ENCODE measurements around the gene MCFD2.
A peak's percentile ranks its signal among the peaks of the same experiment; 100 is the strongest.

MCFD2 gene

DNA sequence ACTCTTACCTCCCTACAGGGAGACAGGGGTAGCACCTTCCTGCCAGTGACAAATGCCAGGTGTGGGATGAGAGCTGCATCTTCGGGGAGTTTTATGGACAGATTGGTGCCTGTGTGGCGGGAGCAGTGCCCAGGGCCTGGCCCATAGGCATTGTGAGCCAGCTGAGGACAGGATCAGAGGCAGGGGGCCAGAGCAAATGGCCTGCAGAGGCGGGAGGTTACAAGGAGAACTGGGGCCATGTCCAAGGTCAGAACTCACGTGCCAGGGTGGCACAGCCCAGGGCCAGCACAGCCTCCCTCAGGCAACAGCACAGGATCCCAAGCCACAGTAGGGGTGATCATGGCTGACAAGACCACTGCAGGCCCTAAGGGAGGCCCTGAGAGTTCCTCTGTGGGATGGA is 40.2 kb upstream of the MCFD2 start:
- no peak overlapping the region for H3K9ac ChIP-seq (ENCODE audit: low read length)
- H4K20me1 ChIP-seq (ENCODE audit: insufficient read depth, low read length): peaks cover 6% of the 10 kb centered on the region; the same call in 1 of the 2 replicates

DNA sequence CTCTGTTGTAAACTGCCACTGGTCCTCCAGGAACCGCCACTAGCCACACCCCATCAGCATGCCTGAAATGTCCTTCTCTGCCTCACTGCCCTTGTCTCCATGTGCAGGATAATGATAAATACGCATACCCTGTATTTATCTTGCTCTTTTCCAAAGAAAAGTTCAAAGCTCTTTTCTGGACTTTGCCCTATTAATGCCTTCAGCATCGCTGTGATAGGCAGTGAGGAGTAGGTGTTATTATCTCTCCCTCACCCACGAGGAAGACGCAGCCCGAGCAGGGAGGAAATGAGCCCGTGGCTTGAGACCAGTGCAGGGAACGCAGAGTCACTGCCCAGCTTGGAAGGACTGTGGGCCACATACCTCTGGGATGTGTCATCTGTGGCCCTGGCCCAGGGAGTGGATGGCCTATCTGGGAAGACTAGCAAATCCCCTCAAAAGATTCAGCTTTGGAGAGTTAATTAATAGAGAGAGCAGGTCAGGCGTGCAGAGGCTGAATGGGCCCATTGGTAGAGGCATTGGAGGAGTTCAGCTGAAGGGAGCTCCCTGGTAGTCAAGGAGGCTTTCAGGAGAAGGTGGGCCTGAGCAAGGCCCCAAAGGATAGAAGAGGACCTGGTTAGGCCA is 39.5 kb upstream of the MCFD2 start:
- Histone ChIP-seq H3K9me3 (ENCODE audit: insufficient read depth, low read length) (no peaks in the 10 kb centered on the region), H3K27me3 (ENCODE audit: low read depth, low read length) (no peaks in the 10 kb centered on the region), H3K79me2 (ENCODE audit: low read length) (peaks cover 13% of the 10 kb centered on the region), H3K36me3 (replicated peaks; ENCODE audit: low read depth, low read length) (peaks cover 61% of the 10 kb centered on the region), H3K9ac (ENCODE audit: low read length) (no peak overlapping the region), H3K4me1 (ENCODE audit: low read length) (peaks cover 18% of the 10 kb centered on the region), H4K20me1 (ENCODE audit: insufficient read depth, low read length) (peaks cover 9% of the 10 kb centered on the region), H3K27ac (ENCODE audit: low read length) (no peak overlapping the region), H3K4me3 (ENCODE audit: low read length) (no peak overlapping the region), H3K4me2 (ENCODE audit: low read length) (no peak overlapping the region), H2AFZ (ENCODE audit: low read depth, low read length) (no peak overlapping the region)
- no peak for TF ChIP-seq EZH2phosphoT487 (IDR thresholded peaks at IDR 0.05; ENCODE audit: low read depth)
- TF ChIP-seq, protein P1, sequence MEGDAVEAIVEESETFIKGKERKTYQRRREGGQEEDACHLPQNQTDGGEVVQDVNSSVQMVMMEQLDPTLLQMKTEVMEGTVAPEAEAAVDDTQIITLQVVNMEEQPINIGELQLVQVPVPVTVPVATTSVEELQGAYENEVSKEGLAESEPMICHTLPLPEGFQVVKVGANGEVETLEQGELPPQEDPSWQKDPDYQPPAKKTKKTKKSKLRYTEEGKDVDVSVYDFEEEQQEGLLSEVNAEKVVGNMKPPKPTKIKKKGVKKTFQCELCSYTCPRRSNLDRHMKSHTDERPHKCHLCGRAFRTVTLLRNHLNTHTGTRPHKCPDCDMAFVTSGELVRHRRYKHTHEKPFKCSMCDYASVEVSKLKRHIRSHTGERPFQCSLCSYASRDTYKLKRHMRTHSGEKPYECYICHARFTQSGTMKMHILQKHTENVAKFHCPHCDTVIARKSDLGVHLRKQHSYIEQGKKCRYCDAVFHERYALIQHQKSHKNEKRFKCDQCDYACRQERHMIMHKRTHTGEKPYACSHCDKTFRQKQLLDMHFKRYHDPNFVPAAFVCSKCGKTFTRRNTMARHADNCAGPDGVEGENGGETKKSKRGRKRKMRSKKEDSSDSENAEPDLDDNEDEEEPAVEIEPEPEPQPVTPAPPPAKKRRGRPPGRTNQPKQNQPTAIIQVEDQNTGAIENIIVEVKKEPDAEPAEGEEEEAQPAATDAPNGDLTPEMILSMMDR (IDR thresholded peaks at IDR 0.05; ENCODE audit: low read depth, low read length): no peak

More for the DNA sequence above, 40.2 kb upstream of the MCFD2 start:
- Histone ChIP-seq H3K79me2 (ENCODE audit: low read length) (peaks cover 6% of the 10 kb centered on the region; the same call in 1 of the 2 replicates), H2AFZ (ENCODE audit: low read depth, low read length) (no peak overlapping the region), H3K27ac (ENCODE audit: low read length) (no peak overlapping the region), H3K9me3 (ENCODE audit: insufficient read depth, low read length) (no peaks in the 10 kb centered on the region), H3K4me1 (ENCODE audit: low read length) (peaks cover 11% of the 10 kb centered on the region), H3K4me3 (ENCODE audit: low read length) (no peak overlapping the region), H3K27me3 (ENCODE audit: low read depth, low read length) (no peaks in the 10 kb centered on the region), H3K4me2 (ENCODE audit: low read length) (no peak overlapping the region), H3K36me3 (replicated peaks; ENCODE audit: low read depth, low read length) (peaks cover 61% of the 10 kb centered on the region)
- no peak for TF ChIP-seq EZH2phosphoT487 (IDR thresholded peaks at IDR 0.05; ENCODE audit: low read depth)

DNA sequence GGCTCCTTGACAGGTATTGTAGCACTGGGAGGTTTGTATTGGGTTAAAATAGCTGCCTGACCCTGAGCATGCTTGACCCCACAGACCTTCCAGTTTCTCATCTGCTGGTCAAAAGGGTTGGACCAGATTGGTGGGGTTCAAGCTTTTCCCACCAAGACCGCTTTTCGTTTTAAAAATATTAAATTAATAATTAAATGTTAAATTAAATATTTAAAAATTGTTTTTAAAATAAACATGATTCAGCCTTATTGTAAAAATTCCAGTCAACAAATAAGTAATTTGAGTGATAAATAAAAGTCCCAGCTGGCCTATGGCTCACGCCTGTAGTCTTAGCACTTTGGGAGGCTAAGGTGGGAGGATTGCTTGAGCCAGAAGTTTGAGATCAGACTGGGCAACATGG is 36.6 kb upstream of the MCFD2 start:
- no peaks in the 10 kb centered on the region for H3K9me3 ChIP-seq (ENCODE audit: insufficient read depth, low read length)
- TF ChIP-seq, protein P1 (IDR thresholded peaks at IDR 0.05; ENCODE audit: low read depth, low read length): no peak
- TF ChIP-seq EZH2phosphoT487 (IDR thresholded peaks at IDR 0.05; ENCODE audit: low read depth): no peak
- H3K79me2 ChIP-seq (ENCODE audit: low read length): peaks cover 42% of the 10 kb centered on the region
- H3K4me2 ChIP-seq (ENCODE audit: low read length): no peak overlapping the region
- no peak overlapping the region for H3K9ac ChIP-seq (ENCODE audit: low read length)
- no peak overlapping the region for H2AFZ ChIP-seq (ENCODE audit: low read depth, low read length)
- no peaks in the 10 kb centered on the region for H3K27me3 ChIP-seq (ENCODE audit: low read depth, low read length)
- H3K36me3 ChIP-seq (replicated peaks; ENCODE audit: low read depth, low read length): peaks cover 39% of the 10 kb centered on the region
- H3K4me1 ChIP-seq (ENCODE audit: low read length): peaks cover 25% of the 10 kb centered on the region
- no peak overlapping the region for H3K27ac ChIP-seq (ENCODE audit: low read length)
- H4K20me1 ChIP-seq (ENCODE audit: insufficient read depth, low read length): peaks cover 12% of the 10 kb centered on the region
- H3K4me3 ChIP-seq (ENCODE audit: low read length): no peak overlapping the region

DNA sequence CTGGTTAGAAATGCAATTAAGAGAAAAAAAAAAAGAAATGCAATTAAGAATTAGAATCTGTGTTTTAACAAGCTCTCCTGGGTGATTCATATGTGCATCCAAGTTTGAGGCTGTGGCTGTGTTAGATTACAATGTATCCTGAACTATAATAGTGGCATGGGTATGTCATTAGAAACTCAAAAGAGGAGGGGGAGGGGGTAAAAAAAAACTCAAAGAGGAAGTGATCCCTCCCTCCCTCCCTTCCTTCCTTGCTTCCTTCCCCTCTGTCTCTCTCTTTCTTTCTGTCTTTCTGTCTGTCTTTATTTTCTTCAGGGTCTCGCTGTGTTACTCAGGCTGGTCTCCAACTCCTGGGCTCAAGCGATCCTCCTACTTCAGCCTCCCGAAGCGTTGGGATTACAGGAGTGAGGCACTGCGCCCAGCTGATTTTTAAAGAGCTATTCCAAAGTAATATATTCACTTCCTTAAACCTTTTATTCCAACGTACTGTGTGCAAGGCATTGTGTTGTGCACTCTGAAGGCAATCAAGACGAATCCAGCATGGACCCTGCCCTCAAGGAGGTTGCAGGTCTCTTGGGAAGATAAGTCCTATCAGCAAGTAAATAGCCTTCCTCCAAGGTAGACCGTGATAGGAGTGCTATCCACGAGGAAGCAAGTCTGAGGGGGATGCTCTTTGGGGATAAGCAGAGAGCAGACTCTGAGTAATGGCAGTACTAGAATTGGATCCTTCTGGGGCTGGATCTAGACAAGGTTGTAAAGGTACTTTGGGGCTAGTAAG is 35.9 kb upstream of the MCFD2 start:
- Histone ChIP-seq H3K9ac (ENCODE audit: low read length) (no peak overlapping the region), H4K20me1 (ENCODE audit: insufficient read depth, low read length) (peaks cover 12% of the 10 kb centered on the region), H3K36me3 (replicated peaks; ENCODE audit: low read depth, low read length) (peaks cover 39% of the 10 kb centered on the region), H3K4me2 (ENCODE audit: low read length) (peak overlapping the region; percentile 47), H3K79me2 (ENCODE audit: low read length) (peaks cover 49% of the 10 kb centered on the region), H3K27ac (ENCODE audit: low read length) (peak overlapping the region; percentile 36; the same call in 1 of the 2 replicates), H3K4me1 (ENCODE audit: low read length) (peaks cover 25% of the 10 kb centered on the region), H2AFZ (ENCODE audit: low read depth, low read length) (no peak overlapping the region), H3K27me3 (ENCODE audit: low read depth, low read length) (no peaks in the 10 kb centered on the region), H3K9me3 (ENCODE audit: insufficient read depth, low read length) (no peaks in the 10 kb centered on the region), H3K4me3 (ENCODE audit: low read length) (no peak overlapping the region)
- TF ChIP-seq, protein P1 (IDR thresholded peaks at IDR 0.05; ENCODE audit: low read depth, low read length): no peak
- no peak for TF ChIP-seq EZH2phosphoT487 (IDR thresholded peaks at IDR 0.05; ENCODE audit: low read depth)

Measured in OCI-LY3 (cell line).